Stimulated activated CD4-positive, alpha-beta T cell treated with anti-CD3 and anti-CD28 coated beads, Interleukin-4, amount 100 ng/mL, for 4 hours (primary cell): ENCODE results near the gene FAM184B.
"Not testable (repeated sequence)": the region's sequence is repeated elsewhere in the genome, so short reads cannot be mapped to it uniquely, and the experiment has no call there.

Source experiments
- DNase-seq, 2 experiments: peaks; one replicate each; pipeline ENCODE4 v3.0.0-alpha.2; 2020

FAM184B gene

DNA sequence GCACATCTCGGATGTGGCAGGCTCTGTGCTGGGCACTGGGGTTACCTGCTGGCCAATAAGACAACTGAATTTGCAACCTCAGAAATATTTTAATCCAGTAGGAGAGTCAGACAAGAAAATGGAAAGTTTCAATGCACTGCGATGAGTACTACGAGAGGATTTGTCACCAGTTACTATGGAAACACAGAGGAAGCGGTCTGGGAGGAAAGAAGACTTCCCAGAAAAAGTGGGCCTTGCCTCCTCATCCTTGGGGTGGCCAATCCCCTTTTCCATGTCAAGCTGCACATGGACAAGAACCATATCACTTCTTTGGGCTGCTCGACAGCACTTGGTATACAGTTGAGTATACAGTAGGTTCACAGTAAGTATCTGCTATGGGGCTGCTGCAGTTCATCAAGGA lies 67.6 kb downstream of the FAM184B start:
- DNase-seq: no peak

DNA sequence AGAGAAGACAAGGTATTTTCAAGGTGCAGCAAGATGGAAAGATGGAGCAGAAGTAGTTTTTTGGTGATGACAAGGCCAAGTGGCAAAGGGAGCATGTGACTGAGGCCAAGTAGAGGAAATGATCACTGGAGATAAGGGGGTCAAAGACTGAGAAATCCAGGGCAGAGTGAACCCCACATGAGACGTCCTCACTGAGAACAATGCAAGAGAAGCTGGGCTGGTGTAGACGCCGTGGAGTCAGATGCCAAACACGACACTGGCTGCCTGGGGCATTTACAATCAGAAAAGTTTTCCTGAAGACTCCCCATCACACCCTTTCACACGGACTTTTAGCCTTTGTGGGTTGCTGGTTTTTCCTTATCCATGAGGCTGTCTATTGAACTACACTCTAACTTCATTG lies 69.3 kb downstream of the FAM184B start:
- no peak for DNase-seq

DNA sequence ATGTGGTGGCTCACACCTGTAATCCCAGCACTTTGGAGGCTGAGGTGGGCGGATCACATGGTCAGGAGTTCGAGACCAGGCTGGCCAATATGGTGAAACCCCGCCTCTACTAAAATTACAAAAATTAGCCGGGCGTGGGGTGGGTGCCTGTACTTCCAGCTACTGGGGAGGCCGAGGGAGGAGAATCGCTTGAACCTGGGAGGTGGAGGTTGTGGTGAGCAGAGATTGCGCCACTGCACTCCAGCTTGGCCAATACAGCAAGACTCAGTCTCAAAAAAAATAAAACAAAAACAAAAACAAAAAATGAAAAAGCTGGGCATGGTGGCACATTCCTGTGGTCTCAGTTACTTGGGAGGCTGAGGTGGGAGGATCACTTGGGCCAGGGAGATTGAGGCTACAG lies 70.2 kb downstream of the FAM184B start:
- DNase-seq: not testable (repeated sequence)

DNA sequence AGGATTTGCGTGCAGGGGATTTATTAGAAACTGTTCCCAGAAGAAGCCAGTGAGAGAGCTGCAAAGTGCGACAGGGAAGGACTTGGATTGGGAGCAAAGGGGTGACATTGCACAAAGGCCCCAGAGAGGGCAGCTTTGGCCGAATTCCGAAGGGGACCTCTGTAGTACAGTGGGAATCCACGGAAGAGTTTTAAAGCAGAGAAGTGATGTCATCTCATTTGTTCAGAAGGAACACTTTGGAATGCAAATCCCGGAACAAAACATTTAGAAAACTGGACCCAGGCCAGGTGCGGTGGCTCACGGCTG lies 71.7 kb downstream of the FAM184B start:
- no peak for DNase-seq

DNA sequence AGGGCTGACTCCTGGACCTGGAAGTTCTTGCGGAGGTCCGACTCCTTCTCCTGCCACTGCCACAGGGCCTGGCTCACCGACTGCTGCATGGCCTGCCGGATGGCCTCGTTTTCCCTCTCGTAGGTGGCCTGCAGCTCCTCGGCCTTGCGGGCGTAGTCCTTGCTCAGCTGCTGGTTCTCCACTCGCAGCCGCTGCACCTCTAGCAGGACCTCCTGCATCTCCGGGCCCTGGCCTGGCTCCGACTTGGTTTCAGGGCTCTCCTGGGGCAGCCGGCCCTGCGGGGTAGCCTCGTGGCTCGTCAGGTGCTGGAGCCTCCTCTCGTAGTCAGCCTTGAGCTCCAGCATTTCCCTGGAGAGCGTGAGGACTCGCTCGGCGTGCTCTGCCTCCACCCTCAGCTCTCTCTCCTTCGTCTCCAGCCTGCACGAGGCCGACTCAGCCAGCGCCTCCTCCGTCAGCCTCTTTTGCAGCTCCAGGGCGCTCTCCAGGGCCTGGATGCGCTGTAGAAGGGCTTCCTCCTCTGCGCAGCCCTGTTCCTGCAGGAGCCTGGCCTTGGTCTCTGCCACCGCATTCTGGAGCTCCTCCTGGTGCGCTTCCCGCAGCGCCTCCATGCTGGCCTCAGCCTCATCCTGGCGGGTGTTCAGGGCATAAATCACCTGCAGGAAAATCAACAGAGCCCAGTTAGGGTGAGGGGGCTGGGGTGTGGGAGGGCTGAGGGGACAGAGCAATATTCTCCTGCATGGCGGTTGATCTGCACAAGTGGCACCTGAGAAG lies 72.2 kb downstream of the FAM184B start:
- no peak for DNase-seq

DNA sequence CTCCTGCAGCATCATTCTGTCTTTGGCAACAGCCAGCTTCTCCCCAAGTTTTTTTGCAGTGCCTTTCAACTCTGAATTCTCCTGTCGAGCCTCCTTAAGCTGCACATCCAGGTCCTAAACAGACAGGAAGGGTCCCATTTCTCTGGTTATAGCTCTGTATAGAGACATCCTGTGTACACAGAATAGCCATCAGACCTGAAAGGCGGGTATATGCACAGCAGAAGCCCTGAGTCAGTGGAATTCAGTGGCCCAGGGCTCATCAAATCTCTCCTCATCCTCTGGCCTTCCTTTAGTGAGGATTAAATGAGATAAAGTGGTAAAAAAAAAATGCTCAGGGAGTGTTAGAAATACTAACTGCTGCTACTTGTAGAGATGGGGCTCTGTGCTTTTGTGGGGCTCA lies 73.8 kb downstream of the FAM184B start:
- no peak for DNase-seq

DNA sequence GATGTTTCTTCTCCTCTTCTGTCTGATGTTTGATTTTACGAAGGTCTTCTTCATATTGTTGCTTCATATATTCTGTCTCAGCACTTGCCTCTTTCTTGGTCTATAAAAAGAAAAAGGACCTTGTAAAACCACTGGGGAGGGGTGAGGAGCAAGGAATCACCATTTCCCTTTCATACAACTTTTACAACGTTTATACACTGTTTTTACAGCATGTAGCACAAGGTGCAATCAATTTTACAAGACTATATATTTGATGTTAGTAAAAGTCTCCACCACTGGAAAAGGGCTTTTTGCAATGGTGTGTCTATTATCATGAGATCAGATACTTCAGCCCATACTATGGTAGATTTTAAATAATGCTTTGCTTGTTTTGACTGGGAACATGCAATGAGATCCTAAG lies 76.3 kb downstream of the FAM184B start:
- DNase-seq: no peak

DNA sequence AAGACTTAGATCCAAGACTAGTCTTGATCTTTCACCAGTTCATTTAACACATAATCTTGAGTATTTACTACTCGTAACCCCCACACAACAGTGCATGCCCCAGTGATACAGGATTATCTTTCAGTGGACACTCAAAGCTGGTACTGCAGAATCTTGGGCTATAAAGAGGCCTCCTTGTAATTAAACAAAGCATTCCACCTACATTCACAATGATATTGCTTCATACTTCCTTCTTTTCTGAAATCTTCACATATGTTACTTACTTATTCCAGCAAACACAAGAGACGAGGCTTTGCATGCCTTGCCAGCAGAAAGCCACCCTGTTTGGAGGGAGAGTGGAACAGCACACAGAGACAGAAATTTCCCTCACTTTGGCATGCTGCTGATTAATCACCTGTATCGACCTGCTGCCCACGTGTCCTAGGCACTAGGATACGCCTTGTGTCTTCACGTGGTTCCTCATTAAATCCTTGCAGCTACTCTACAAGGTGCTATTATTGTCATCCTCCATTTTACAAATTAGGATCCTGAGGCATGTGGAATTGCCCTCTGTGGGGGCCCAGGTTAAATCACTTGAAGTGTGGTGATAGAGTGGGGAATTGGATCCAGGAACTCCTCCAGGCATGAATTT lies 77.3 kb downstream of the FAM184B start:
- no peak for DNase-seq

DNA sequence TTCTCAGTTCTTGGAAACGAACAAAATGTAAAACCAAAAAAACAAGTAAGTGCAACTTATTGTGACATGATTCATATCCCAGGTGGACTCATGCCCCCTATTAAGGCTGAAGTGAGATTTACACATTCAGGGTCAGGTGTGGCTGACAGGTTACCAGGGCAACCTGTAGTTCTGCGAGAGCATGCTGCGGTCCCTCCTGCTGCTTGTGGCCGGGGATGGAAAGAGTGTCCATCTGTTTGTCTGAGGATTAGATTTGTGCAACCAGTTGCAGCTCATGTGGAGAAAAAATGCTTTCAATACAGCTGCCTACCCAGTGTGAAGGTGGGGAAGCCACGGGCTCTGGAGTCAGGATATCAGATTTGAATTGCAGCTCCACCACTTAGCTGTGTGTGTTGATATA lies 78.8 kb downstream of the FAM184B start:
- no peak for DNase-seq

DNA sequence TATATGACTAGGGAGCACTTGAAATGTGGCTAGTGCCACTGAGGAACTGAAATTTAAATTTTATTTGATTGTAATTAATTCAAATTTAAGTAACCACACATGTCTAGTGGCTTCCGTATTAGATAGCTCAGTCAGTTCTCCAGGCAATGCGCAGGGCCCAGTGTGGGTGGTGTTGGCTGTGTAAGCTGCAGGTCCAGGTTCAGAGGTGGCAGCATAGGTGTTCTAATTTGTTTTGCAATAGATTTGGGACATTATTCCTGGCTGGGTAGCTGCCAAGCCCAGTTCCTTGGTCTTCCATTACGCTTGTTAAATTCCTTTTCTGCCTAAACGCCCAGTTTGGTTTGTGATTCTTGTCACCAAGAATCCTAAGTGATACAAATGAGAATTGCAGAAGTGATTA lies 79.5 kb downstream of the FAM184B start:
- no peak for DNase-seq

DNA sequence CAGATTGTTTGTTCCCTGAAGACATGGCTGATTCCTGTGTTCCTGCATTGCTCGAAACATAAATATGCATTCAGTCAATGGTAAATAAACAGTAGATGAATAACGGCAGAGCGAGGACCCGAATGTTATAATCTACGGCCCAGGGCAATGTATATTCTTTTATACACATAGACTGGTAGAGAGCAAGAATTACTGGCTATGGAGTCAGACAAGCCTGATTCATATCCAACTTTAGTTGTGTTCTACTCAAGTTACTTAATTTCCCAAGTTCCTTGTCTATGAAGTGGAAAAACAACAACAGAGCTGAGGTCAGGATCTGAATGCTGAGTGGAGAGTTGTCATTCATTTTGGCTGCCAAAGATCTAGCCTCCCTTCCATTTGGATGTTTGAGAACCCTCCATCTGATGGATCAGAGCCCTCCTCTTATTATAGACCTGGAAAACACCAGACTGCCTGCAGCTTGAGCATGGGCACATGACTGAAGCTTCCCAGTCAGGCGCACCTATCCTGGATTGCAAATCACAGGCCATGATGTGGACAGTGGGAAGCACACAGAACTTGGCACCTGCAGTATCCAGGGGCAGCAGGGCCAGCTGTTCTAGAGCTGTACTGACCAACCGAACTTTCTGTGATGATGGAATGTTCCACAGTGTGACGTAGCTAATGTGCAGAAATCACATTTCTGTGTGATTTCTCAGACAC lies 80.1 kb downstream of the FAM184B start:
- DNase-seq: no peak

DNA sequence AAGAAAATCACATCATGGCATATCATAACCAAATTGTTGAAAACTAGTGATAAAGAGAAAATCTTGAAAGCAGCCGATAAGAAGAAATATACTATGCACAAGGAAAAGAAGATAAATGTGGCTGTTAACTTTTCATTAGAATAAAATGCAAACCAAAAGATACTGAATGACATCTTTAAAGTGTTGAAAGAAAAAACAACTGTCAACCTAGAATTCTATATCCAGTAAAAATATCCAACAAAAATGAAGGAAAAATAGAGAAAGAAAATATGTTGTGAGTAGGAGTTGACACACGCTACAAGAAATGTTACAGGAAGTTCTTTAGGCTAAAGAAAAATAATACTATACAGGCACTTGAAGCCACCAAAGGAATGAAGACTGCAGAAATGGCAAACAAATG lies 82.0 kb downstream of the FAM184B start:
- DNase-seq: no peak

DNA sequence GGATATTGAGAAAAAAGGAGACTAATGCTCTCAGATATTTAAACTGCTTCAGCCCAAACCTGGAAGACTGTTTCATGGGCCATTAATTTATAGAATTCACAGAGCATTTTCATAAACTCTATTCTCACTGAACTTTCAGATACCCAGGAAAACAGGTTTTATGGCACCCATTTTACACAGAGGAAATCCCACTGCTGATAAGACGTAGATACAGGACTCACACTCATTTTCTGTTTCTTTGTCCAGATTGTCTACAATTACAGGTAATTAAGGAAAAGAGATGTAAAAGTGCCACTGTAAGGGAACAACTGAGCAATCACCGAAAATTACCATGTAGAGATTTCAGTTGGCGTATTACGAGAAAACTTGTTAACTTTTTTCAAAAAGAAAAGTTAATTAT lies 83.3 kb downstream of the FAM184B start:
- DNase-seq: no peak

DNA sequence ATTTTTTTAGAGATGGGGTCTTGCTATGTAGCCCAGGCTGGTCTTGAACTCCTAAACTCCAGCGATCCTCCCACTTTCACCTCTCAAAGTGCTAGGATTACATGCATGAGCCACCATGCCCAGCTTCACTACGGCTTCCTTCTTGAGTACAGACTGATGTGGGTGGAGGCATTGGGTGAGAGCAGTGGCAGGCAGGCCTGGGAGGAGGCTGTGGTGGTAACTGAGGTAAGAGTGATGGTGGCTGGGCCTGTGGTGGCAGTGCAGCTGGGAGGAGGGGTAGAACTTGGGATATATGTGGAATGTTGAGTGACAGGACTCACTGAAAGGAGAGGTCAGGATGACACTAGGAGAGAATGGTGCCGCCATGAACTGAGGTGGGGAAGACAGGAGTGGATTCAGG lies 86.1 kb downstream of the FAM184B start:
- no peak for DNase-seq

DNA sequence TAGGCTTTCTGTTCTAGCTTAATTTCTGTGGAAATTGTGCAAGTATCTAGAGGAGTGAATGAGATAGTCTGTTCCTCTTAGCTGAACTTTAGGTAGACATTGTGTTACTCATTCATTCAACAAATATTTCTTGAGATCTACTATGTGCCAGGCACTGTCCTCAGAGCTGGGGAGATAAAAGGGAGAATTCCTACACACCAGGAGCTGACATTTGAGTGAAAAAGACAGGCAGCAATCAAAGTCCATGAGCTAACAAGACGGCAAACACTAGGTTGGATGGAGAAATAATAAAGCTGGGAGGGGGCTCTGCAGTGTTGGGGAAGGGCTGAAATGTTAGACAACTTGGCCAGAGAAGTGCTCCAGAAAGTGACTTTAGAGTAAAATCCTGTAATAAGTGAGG lies 86.9 kb downstream of the FAM184B start:
- no peak for DNase-seq

DNA sequence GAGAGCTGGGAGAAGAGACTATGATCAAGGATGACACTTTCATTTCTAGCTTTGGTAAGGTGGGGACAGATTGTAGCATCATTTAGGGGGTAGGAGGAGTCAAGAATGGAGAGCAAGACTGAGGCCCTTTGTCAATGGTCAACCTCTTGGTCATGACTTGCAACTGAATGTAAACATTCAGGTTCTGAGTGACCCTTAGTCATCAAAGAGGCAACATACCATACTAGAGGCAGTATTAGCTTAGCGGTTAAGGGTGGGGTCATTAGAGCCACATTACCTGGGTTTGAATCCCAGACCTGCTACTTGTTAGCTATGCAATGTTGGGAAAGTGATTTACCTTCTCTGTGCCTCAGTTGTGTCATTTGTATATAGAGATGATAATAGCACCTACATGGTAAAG lies 90.5 kb downstream of the FAM184B start:
- DNase-seq: no peak

DNA sequence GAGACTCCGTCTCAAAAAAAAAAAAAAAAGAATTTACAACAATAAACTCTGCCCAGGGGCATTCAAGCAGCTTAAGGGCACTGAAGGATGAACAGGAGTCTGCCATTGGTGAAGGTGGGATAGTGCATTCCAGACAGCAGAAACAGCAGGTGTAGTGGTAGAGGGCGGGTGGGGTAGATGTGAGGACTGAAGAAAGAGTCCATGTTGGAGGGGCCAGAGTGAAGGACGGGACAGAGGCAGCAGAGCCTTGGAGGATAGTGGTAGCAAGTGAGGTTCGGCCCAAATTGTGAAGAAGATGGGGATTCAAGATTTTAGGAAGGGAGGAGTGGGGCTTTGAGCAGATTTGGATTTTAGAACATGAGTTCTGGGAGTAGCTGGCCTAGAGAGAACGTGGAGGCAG lies 91.3 kb downstream of the FAM184B start:
- DNase-seq: no peak

DNA sequence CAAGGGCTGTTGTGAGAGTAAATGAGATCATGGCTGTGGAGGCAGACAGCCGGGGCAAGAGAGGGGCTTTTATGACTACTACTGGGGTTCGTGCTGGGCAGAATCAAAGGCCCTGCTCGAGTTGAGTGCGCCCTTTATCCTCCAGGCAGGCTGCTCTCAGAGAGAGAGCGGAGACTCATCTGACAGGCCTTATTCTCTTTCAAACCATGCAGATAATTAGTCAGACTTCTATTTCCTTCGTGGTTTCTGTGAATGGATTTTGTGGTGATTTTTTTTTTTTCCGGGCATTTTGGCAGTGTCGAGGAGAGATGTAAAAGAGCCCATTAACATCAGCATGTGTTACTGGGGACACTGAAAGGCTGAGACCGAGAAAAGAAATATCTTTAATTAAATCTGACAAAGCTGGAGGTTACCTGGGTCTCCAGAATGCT lies 93.4 kb downstream of the FAM184B start:
- DNase-seq: no peak

DNA sequence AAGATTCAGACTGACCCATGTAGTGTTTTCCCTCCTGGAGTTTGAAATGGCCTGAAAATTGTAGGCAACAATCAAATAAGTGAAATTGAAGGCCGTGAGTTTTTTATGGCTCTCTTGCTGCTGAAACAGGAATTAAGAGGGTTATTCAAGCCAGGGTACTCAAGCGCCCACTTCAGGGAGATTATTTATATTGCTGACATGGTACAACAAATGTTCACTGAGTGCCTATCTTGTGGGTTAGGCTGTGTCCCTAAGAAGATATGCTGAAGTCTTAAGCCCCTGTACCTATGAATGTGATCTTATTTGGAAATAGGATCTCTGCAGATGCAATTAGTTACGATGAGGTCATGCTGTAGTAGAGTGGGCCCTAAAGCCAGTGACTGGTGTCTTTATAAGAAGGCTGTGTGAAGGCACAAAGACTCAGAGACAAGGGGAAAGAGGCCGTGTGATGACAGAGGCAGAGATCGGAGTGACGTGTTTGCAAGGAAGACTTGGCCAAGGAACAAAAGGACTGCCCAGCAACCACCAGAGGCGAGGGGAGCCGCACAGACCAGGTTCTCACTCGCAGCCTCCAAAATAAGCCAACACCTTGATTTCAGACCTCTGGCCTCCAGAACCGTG lies 94.1 kb downstream of the FAM184B start:
- no peak for DNase-seq

DNA sequence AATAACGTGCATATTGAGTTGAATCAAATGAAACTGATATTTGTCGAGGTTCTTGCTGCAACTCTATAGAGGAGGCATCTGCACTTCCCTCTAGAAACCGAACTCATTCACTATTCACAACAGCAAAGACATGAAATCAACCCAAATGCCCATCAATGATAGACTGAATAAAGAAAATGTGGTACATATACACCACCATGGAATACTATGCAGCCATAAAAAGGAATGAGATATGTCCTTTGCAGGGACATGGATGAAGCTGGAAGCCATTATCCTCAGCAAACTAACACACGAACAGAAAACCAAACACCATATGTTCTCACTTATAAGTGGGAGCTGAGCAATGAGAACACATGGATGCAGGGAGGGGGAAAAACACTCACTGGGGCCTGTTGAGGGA lies 96.8 kb downstream of the FAM184B start:
- DNase-seq: not testable (repeated sequence)

DNA sequence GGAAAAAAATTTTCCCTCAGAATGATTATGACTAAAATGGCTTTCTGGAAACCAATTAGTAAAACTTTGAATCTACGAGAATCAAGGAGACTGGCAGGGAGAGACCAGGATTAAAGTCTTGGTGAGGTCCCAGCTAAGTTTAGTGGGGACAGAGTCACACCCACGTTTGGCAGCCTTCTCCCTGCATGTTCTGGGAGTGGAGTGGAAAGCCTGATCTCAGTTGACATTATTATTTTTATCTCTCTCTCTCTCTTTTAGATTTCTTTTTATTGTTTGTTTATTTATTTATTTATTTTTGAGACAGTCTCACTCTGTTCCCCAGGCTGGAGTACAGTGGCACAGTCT lies 99.2 kb downstream of the FAM184B start:
- DNase-seq: no peak

DNA sequence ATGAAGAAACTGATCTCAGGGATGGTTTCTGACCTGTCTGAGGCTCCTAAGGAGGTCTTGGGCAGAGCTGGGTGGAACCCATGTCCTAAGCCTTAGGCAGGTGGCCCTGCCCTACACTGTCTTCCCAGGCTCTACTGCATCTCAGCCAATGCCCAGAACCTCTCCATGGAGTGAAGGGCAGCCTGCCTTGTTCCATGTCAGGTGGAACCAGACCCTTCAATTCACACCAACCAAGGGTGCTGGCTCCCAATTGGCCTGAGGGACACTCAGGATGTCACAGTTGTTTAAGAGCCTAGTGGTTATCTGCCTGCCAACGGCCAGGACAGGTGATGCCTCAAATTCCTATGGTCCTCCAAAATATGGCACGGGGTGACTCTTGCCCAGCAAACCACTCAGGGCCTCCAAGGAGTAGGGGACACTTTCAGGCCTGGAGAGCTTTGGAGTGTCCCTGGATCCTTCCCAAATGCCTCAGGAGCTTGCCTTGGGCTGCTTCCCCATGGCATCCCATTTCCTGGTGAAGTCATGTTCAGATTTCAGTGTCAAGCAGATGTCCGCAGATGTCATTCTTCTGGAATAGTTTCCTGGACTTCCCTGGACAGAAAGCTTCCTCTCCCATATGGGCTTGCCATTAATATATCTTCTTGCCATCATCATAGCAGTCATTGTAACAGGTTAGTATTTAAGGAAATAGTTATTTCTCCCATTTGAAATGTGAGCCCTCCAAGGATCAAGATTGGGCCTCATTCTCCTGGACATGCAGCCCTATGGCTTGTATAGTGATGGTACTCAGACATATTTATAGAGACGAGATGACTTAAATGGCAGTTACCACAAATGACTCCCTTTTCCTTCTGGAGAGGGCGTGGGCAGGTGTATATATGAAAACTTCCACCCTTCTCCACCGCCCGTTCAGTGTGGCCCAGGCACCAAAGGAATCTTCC lies 99.9 kb downstream of the FAM184B start:
- DNase-seq: no peak
